ENCODE results near the gene ECHS1.
"Not testable (repeated sequence)": the region's sequence is repeated elsewhere in the genome, so short reads cannot be mapped to it uniquely, and the experiment has no call there.

ECHS1 gene

DNA sequence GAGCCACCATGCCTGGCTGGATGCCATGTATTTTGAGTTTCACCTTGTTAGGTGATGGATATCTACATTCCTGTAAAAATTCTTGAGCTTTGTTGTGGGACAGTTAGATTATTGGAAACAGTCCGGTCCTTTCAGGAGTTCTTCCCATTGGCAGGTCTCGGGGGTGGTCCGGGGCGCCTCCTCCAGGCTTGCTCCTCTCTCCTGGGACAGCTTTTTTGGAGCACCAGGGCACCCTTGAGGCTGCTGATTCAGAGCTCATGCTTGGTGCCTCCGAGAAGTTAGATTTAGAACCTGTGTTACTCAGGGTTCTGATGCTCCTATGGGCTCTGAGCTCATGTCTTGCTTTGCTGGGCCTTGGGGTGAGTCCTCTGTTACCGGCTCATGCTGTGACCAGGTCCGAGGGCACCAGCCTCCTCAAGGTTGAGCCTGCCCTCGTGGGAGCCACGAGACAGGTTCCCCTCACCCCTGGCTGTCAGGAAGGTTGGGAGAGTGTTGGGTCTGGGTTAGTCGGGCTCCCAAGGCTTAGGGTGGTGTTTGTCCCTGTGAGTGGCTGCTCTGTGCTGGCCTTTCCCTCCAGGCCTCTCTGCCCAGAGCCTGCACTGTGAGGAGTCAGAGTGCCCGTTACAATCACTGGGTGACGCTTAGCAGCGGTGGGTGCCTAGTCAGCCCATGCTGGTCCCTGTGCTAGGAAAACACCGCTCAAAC is 45.3 kb upstream of the ECHS1 start:
- no peak for TF ChIP-seq CTCF (IDR thresholded peaks at IDR 0.05; ENCODE audit: extremely low read depth, missing control alignments)
- no peak for DNase-seq (ENCODE audit: low spot score)

- TF ChIP-seq CTCF (IDR thresholded peaks at IDR 0.05; ENCODE audit: extremely low read depth, missing control alignments) = no peak
- DNase-seq (ENCODE audit: low spot score) = no peak
These were observed 42.6 kb upstream of the ECHS1 start for GRCh38 chr10:133415752-133416151.

DNA sequence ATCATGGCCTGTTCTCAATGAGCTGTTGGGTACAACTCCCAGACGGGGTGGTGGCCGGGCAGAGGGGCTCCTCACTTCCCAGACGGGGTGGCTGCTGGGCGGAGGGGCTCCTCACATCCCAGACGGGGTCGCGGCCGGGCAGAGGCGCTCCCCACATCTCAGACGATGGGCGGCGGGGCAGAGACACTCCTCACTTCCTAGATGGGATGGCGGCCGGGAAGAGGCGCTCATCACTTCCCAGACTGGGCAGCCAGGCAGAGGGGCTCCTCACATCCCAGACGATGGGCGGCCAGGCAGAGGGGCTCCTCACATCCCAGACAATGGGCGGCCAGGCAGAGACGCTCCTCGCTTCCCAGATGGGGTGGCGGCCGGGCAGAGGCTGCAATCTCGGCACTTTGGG is 41.2 kb upstream of the ECHS1 start:
- not testable (repeated sequence) for DNase-seq (ENCODE audit: low spot score)

DNA sequence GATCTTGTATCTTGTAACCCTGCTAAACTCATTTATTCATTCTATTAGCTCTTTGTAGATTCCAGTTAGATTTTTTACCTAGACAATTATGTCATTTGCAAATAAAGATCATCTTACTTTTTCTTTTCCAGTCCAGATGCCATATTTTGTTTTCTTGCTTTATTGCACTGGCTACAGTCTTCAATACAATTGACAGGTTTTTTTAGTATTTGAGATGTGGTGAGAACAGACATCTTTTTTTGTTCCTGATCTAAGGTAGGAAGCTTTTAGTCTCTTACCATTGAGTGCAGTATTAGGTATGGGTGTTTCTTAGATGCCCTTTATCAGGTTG is 39.2 kb upstream of the ECHS1 start:
- DNase-seq (ENCODE audit: low spot score) = no peak
- TF ChIP-seq CTCF (IDR thresholded peaks at IDR 0.05; ENCODE audit: extremely low read depth, missing control alignments) = no peak

DNA sequence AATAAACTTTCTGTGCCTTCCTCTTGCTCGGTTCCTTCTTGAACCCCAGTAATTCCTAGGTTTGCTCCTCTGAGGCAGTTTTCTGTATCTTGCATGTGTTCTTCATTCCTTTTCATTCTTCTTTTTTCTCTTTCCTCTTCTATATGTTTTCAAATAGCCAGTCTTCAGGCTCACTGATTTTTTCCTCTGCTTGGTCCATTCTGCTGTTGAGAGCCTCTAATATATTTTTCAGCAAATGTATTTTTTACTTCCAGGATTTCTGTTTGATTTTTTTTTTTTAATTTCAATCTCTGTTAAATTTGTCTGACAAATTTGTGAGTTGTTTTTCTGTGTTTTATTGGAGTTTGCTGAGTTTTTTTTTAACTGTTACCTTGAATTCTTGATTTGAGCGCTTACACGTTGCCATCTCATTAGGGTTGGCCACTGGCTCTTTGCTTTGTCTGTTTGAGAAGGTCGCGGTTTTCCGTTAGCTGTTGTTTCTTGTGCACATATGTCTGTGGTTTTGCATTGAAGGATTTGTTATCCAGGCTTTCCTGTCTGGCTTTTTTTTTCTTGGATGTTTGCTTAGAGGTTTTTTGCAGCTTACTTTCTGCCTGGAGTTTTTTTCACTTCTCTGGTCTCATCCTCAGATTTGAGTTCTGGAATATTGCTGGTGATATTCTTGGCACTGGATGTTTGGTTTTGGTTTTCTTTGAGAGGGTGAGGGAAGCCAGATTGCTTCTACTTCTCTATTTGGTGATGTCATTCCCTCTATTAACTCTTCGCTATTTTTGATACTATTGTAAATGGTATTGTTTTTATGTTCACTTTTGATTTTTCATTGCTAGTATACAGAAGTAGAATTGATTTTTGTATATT is 38.6 kb upstream of the ECHS1 start:
- TF ChIP-seq CTCF (IDR thresholded peaks at IDR 0.05; ENCODE audit: extremely low read depth, missing control alignments) = no peak
- no peak for DNase-seq (ENCODE audit: low spot score)

DNA sequence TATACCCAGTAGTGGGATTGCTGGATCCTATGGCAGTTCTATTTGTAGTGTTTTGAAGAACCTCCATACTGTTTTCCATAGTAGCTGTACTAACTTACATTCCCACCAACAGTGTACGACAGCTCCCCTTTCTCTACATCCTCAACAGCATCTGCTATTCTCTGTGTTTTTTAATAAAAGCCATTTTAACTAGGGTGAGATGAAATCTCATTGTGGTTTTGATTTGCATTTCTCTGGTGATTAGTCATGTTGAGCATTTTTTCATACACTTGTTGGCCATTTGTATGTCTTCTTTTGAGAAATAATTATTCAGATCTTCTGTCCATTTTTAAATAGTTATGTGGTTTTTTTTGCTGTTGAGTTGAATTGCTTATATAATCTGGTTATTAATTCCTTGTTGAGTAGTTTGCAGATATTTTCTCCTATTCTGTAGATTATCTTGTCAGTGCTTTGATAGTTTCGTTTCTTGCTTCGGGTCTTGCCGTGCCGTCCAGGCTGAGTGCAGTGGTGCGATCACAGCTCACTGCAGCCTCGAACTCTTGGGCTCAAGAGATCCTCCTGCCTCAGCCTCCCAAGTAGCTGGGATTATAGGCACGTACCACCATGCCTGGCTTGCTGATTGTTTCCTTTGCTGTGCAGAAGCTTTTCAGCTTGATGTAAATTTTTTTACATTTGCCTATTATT is 32.8 kb upstream of the ECHS1 start:
- no peak for TF ChIP-seq CTCF (IDR thresholded peaks at IDR 0.05; ENCODE audit: extremely low read depth, missing control alignments)
- no peak for DNase-seq (ENCODE audit: low spot score)

GRCh38 chr10:133405272-133405671 is 32.1 kb upstream of the ECHS1 start:
- TF ChIP-seq CTCF (IDR thresholded peaks at IDR 0.05; ENCODE audit: extremely low read depth, missing control alignments) = no peak
- DNase-seq (ENCODE audit: low spot score) = no peak
